ENCODE results near the gene ESPL1.

The ESPL1 gene

DNA sequence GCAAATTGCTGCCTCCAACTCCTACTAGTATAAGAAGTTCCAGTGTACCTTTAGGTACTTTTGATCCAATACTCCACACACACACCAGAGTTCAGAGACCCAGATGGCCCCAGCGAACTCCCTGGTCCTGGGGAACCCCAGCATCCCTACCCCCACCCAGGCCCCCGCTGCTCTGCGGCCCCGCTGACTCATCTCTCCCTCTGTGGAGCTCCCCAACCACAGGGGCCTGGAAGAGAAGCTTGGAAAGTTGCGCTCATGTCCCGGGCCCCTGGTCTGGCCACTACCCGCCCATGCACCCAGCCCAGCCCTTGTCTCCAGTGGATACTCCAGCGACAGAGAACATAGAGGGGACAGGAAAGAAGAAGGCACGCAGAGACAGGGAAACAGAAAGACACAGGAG lies 72.3 kb downstream of the ESPL1 start:
- no peak for DNase-seq (ENCODE audit: low spot score)

Measured in pons (tissue), 1 donor.